GM21825 (cell line): ENCODE results near the gene MRGPRF.
"Not testable (repeated sequence)": the region's sequence is repeated elsewhere in the genome, so short reads cannot be mapped to it uniquely, and the experiment has no call there.

ENCODE experiments used
- ATAC-seq: cut with Tn5 transposase; IDR thresholded peaks from one replicate; pipeline ENCODE4 v1.9.1; 2021; ENCODE audit warnings: mild to moderate bottlenecking, moderate library complexity; ENCODE audit not compliant: unreplicated experiment

MRGPRF gene

GRCh38 chr11:68992743-68993255 is 20.2 kb downstream of the MRGPRF start:
- ATAC-seq, result no peak

GRCh38 chr11:68990995-68991780 is 21.9 kb downstream of the MRGPRF start:
- ATAC-seq, result no peak

GRCh38 chr11:68989936-68990606 is 23.0 kb downstream of the MRGPRF start:
- no peak for ATAC-seq

- no peak for ATAC-seq
Observed at GRCh38 chr11:68988491-68988890, 24.6 kb downstream of the MRGPRF start.

- no peak for ATAC-seq
Observed at GRCh38 chr11:68987211-68987610, 25.8 kb downstream of the MRGPRF start.

- ATAC-seq, result no peak
Observed at GRCh38 chr11:68983801-68984200, 29.2 kb downstream of the MRGPRF start.

- ATAC-seq, result no peak
Observed at GRCh38 chr11:68982134-68982533, 30.9 kb downstream of the MRGPRF start.

GRCh38 chr11:68980776-68981065 is 32.3 kb downstream of the MRGPRF start, which contains the start of gene MRGPRD:
Gene MRGPRD, minus strand, starts transcription at chr11:68980986. Its CDS starts 0 bp downstream, at chr11:68980986.
- ATAC-seq, result no peak

- no peak for ATAC-seq
Observed at GRCh38 chr11:68979931-68980775, 32.9 kb downstream of the MRGPRF start.

GRCh38 chr11:68978931-68979594 is 34.0 kb downstream of the MRGPRF start:
- ATAC-seq, result no peak

GRCh38 chr11:68978626-68978930 is 34.5 kb downstream of the MRGPRF start:
- no peak for ATAC-seq

GRCh38 chr11:68977781-68978625 is 35.0 kb downstream of the MRGPRF start:
- no peak for ATAC-seq

- ATAC-seq, result no peak
Observed at GRCh38 chr11:68976563-68976962, 36.5 kb downstream of the MRGPRF start.

GRCh38 chr11:68976095-68976494 is 37.0 kb downstream of the MRGPRF start:
- ATAC-seq, result no peak

GRCh38 chr11:68974421-68975194 is 38.4 kb downstream of the MRGPRF start:
- ATAC-seq, result no peak

GRCh38 chr11:68973706-68974105 is 39.3 kb downstream of the MRGPRF start:
- ATAC-seq, result not testable (repeated sequence)

- ATAC-seq, result no peak
Observed at GRCh38 chr11:68973219-68973618, 39.8 kb downstream of the MRGPRF start.

- no peak for ATAC-seq
Observed at GRCh38 chr11:68970921-68971636, 42.0 kb downstream of the MRGPRF start.

- ATAC-seq, result no peak
Observed at GRCh38 chr11:68969386-68969785, 43.7 kb downstream of the MRGPRF start.
